ENCODE data around the gene IDH1. TPM values are rescaled to one million over a fixed set of nuclear protein-coding genes. Genes with fewer than 3 reads are reported as not detected.

The IDH1 gene
- total RNA-seq, 2 experiments from 2014 or later, result 19.0 to 19.7 TPM

- ChIA-PET POLR2A (interaction anchor here (0.6 kb wide), 1 partner anchor 17 kb away, joined by 4 read pairs; no protein-coding TSS in a partner anchor), CTCF (no interaction called here)
- intact Hi-C loops (cut with micrococcal nuclease), result no loop called here
- no peaks in the 10 kb centered on the region for H3K27me3 Mint-ChIP-seq
- H3K4me3 Mint-ChIP-seq, result no peak overlapping the region
- H3K36me3 Mint-ChIP-seq (ENCODE audit: low read depth), result peaks cover 42% of the 10 kb centered on the region
- ATAC-seq (no peak), DNase-seq (no peak)
- peaks cover 44% of the 10 kb centered on the region for H3K4me1 Mint-ChIP-seq (ENCODE audit: low read depth)
- H3K27ac Mint-ChIP-seq, result no peak overlapping the region
- TF ChIP-seq CTCF (IDR thresholded peaks at IDR 0.05), result no peak
- H3K9me3 Mint-ChIP-seq, result no peaks in the 10 kb centered on the region
Measured at GRCh38 chr2:208295834-208296233, 41.0 kb upstream of the IDH1 start.

- peak; percentile 61 for ATAC-seq
- H3K9me3 Mint-ChIP-seq, result peaks cover 8% of the 10 kb centered on the region
- H3K36me3 Mint-ChIP-seq (ENCODE audit: low read depth), result peaks cover 47% of the 10 kb centered on the region
- ChIA-PET POLR2A (no interaction called here), CTCF (no interaction called here)
- no peak for DNase-seq
- H3K4me1 Mint-ChIP-seq (ENCODE audit: low read depth), result peaks cover 45% of the 10 kb centered on the region
- H3K27me3 Mint-ChIP-seq, result no peaks in the 10 kb centered on the region
- TF ChIP-seq CTCF (IDR thresholded peaks at IDR 0.05), result no peak
- no peak overlapping the region for H3K27ac Mint-ChIP-seq
- intact Hi-C loops (cut with micrococcal nuclease), result no loop called here
- no peak overlapping the region for H3K4me3 Mint-ChIP-seq
Measured at GRCh38 chr2:208294482-208295024, 39.7 kb upstream of the IDH1 start.

GRCh38 chr2:208285853-208286252 is 31.0 kb upstream of the IDH1 start:
- CTCF ChIA-PET, result no interaction called here
- Mint-ChIP-seq H3K36me3 (ENCODE audit: low read depth) (peaks cover 51% of the 10 kb centered on the region), H3K9me3 (peaks cover 8% of the 10 kb centered on the region), H3K27ac (no peak overlapping the region), H3K4me3 (no peak overlapping the region), H3K27me3 (no peaks in the 10 kb centered on the region), H3K4me1 (ENCODE audit: low read depth) (peaks cover 13% of the 10 kb centered on the region)
- ATAC-seq (no peak), DNase-seq (no peak)
- POLR2A ChIA-PET, result no interaction called here
- no peak for TF ChIP-seq CTCF (IDR thresholded peaks at IDR 0.05)
- intact Hi-C loops (cut with micrococcal nuclease), result no loop called here

- peaks cover 59% of the 10 kb centered on the region for H3K36me3 Mint-ChIP-seq (ENCODE audit: low read depth)
- H3K27me3 Mint-ChIP-seq, result no peaks in the 10 kb centered on the region
- DNase-seq (peak; percentile 20), ATAC-seq (peak; percentile 80)
- no peak for TF ChIP-seq CTCF (IDR thresholded peaks at IDR 0.05)
- ChIA-PET CTCF (interaction anchor here (0.7 kb wide), 1 partner anchor 11 kb away, joined by 3 read pairs; no protein-coding TSS in a partner anchor), POLR2A (interaction anchor here (1.2 kb wide), 1 partner anchor 14 kb away, joined by 3 read pairs; the partner anchor contains the start of gene PIKFYVE)
- intact Hi-C loops (cut with micrococcal nuclease), result no loop called here
- no peak overlapping the region for H3K4me3 Mint-ChIP-seq
- peak overlapping the region; percentile 21 for H3K27ac Mint-ChIP-seq
- peaks cover 27% of the 10 kb centered on the region for H3K4me1 Mint-ChIP-seq (ENCODE audit: low read depth)
- no peaks in the 10 kb centered on the region for H3K9me3 Mint-ChIP-seq
Measured at GRCh38 chr2:208280933-208281332, 26.1 kb upstream of the IDH1 start.

GRCh38 chr2:208280234-208280633 is 25.4 kb upstream of the IDH1 start:
- H3K27ac Mint-ChIP-seq, result no peak overlapping the region
- no peaks in the 10 kb centered on the region for H3K27me3 Mint-ChIP-seq
- no peaks in the 10 kb centered on the region for H3K9me3 Mint-ChIP-seq
- intact Hi-C loops (cut with micrococcal nuclease), result no loop called here
- no peak overlapping the region for H3K4me3 Mint-ChIP-seq
- no peak for TF ChIP-seq CTCF (IDR thresholded peaks at IDR 0.05)
- peaks cover 59% of the 10 kb centered on the region for H3K36me3 Mint-ChIP-seq (ENCODE audit: low read depth)
- DNase-seq (no peak), ATAC-seq (no peak)
- peaks cover 27% of the 10 kb centered on the region for H3K4me1 Mint-ChIP-seq (ENCODE audit: low read depth)
- ChIA-PET CTCF (interaction anchor here (0.7 to 0.8 kb wide), 2 partner anchors 10 to 12 kb away, joined by 3 read pairs; no protein-coding TSS in a partner anchor), POLR2A (no interaction called here)

Measured in activated CD8-positive, alpha-beta T cell treated with anti-CD3 and anti-CD28 coated beads for 36 hours (primary cell).